Endothelial cell of umbilical vein (primary cell): Measurements from ENCODE around the gene CDH7. TPM values are rescaled to one million over a fixed set of nuclear protein-coding genes. Genes with fewer than 3 reads are reported as not detected.

Experiments
- BruUV-seq: library from RNA; stranded (reverse); fragments of 400-500 nt; replicated peaks from 2 replicates; lab custom pipeline; 2021; lab: Mats Ljungman, UMichigan
- CTCF ChIA-PET: fragments of 300-600, 350-600 bp; sonication (Branson Sonifier 250); formaldehyde crosslinking; loops from one replicate; lab custom pipeline; 2021; ENCODE audit warnings: antibody characterized with exemption, inconsistent platforms; lab: Charles Lee
- POLR2A ChIA-PET: fragments of 300-600, 350-600 bp; sonication (Branson Sonifier 250); formaldehyde crosslinking; loops from one replicate; lab custom pipeline; 2021; ENCODE audit warnings: antibody characterized with exemption, inconsistent platforms; lab: Charles Lee
- DNase-seq: peaks from one replicate; pipeline ENCODE4 v3.0.0-alpha.2; 2011; ENCODE audit warnings: low read depth, low spot score
- FAIRE-seq: peaks from 2 replicates; lab custom pipeline; 2011; peaks lifted over from hg19 to GRCh38; lab: Jason Lieb, UNC
- H2AFZ ChIP-seq: 2 replicates; pipeline ENCODE4 v1.6.0; 2012; ENCODE audit warnings: low read depth, low read length, control low read depth, inconsistent platforms
- H3K27ac ChIP-seq: 2 replicates; pipeline ENCODE4 v1.5.1; 2011; ENCODE audit warnings: low read depth, mild to moderate bottlenecking, control low read depth, low read length, moderate library complexity; ENCODE audit not compliant: insufficient read depth
- H3K27me3 ChIP-seq, 2 experiments: 2 replicates each; pipeline versions ENCODE4 v1.6.0 to v1.6.1; 2011; ENCODE audit warnings: low read length in 2 of 2, mixed read lengths in 1 of 2; ENCODE audit not compliant: control insufficient read depth in 2 of 2, insufficient read depth in 2 of 2
- H3K36me3 ChIP-seq, 2 experiments: 2 replicates in 1 of 2; 3 replicates in 1 of 2; pipeline ENCODE4 v1.5.1; 2011; ENCODE audit warnings: low read length in 2 of 2, mild to moderate bottlenecking in 1 of 2, moderate library complexity in 1 of 2; ENCODE audit not compliant: control insufficient read depth in 2 of 2, insufficient read depth in 2 of 2; ENCODE audit errors: extremely low read depth in 1 of 2
- H3K4me1 ChIP-seq: 3 replicates; pipeline ENCODE4 v1.5.1; 2011; ENCODE audit warnings: mild to moderate bottlenecking, low read length; ENCODE audit not compliant: control insufficient read depth, insufficient read depth; ENCODE audit errors: extremely low read depth
- H3K4me2 ChIP-seq: 2 replicates; pipeline ENCODE4 v1.6.1; 2011; ENCODE audit warnings: low read length, control low read depth, mixed read lengths; ENCODE audit not compliant: insufficient read depth
- H3K4me3 ChIP-seq, 3 experiments: fragments of 200-600 bp in 1 of 3; sonication (generic), shearing (Covaris generic) in 1 of 3; replicated peaks in 1 of 3; 2 replicates each; pipeline ENCODE4 v1.5.1; 2011 to 2016; ENCODE audit warnings: control low read depth in 3 of 3, low read length in 3 of 3, mild to moderate bottlenecking in 2 of 3, inconsistent platforms in 1 of 3, low read depth in 1 of 3, moderate library complexity in 1 of 3; ENCODE audit not compliant: insufficient read depth in 1 of 3
- H3K79me2 ChIP-seq: 2 replicates; pipeline ENCODE4 v1.6.0; 2012; ENCODE audit warnings: low read length, inconsistent platforms; ENCODE audit not compliant: control insufficient read depth, insufficient read depth
- H3K9ac ChIP-seq: replicated peaks from 2 replicates; pipeline ENCODE3; 2011; ENCODE audit warnings: low read length, control low read depth; ENCODE audit not compliant: insufficient read depth; ENCODE audit errors: extremely low read depth
- H3K9me1 ChIP-seq: replicated peaks from 3 replicates; pipeline ENCODE4 v1.6.0; 2011; ENCODE audit warnings: mild to moderate bottlenecking, low read length; ENCODE audit not compliant: control insufficient read depth, insufficient read depth; ENCODE audit errors: extremely low read depth
- H3K9me3 ChIP-seq: replicated peaks from 2 replicates; pipeline ENCODE4 v1.5.1; 2012; ENCODE audit warnings: low read length, inconsistent platforms; ENCODE audit not compliant: control insufficient read depth, insufficient read depth
- H4K20me1 ChIP-seq: replicated peaks from 2 replicates; pipeline ENCODE3; 2011; ENCODE audit warnings: mild to moderate bottlenecking, low read length; ENCODE audit not compliant: control insufficient read depth, insufficient read depth; ENCODE audit errors: extremely low read depth
- EZH2 ChIP-seq: IDR thresholded peaks from 2 replicates; pipeline ENCODE4 v1.6.1; 2012; ENCODE audit warnings: borderline replicate concordance, low read depth, mild to moderate bottlenecking, moderate library complexity, low read length, inconsistent platforms; ENCODE audit not compliant: severe bottlenecking
- FOS ChIP-seq: IDR thresholded peaks from 2 replicates; pipeline ENCODE4 v1.6.1; 2011; ENCODE audit warnings: mild to moderate bottlenecking, low read length, moderate library complexity, borderline replicate concordance; ENCODE audit not compliant: insufficient read depth
- GATA2 ChIP-seq: IDR thresholded peaks from 2 replicates; pipeline ENCODE4 v1.7.0; 2011; ENCODE audit warnings: low read depth, mild to moderate bottlenecking, moderate library complexity, mixed read lengths, low read length; ENCODE audit not compliant: insufficient read length, insufficient read depth
- JUN ChIP-seq: IDR thresholded peaks from 2 replicates; pipeline ENCODE4 v1.6.1; 2011; ENCODE audit warnings: borderline replicate concordance, low read depth; ENCODE audit not compliant: insufficient read length, insufficient read depth
- MYC ChIP-seq: IDR thresholded peaks from one replicate; pipeline ENCODE4 v1.6.1; 2011; ENCODE audit warnings: mild to moderate bottlenecking, low read depth, low read length
- POLR2A ChIP-seq: IDR thresholded peaks from 2 replicates; pipeline ENCODE4 v1.6.1; 2012; ENCODE audit warnings: low read depth, mild to moderate bottlenecking, control low read depth, low read length
- POLR2AphosphoS5 ChIP-seq: IDR thresholded peaks from 2 replicates; pipeline ENCODE4 v1.6.1; 2012; ENCODE audit warnings: low read depth, mild to moderate bottlenecking, control low read depth, low read length, moderate library complexity; ENCODE audit not compliant: insufficient read depth
- dilution Hi-C: fragments of 300-500 bp; cut with MboI; formaldehyde crosslinking; loops from one replicate; pipeline ENCODE4 v1.15.0; 2019; ENCODE audit warnings: low sequenced_read_pairs; ENCODE audit not compliant: extremely low pct_ligation_motif_present
- intact Hi-C: fragments of 100-400 bp; cut with micrococcal nuclease; formaldehyde crosslinking; loops from one replicate; pipeline ENCODE4 v1.10.0; 2022
- polyA plus RNA-seq, 4 experiments: library from polyadenylated mRNA; depleted of rRNA in 3 of 4; stranded (reverse) in 3 of 4; unstranded in 1 of 4; fragments of >200 nt; gene quantifications; 2 replicates each; pipeline versions ENCODE4 v1.2.1 to v1.2.3, GENCODE V29; 2011 to 2012; ENCODE audit warnings: missing spikeins in 1 of 4
- total RNA-seq: library from RNA; stranded (reverse); gene quantifications from 2 replicates; pipeline ENCODE4 v1.2.3, GENCODE V29; 2021
- TF ChIP-seq, protein P1 (sequence below), 2 donors: IDR thresholded peaks; 1 replicate in 1 of 2; 2 replicates in 1 of 2; pipeline ENCODE4 v1.5.1; 2011; ENCODE audit warnings: low read length in 2 of 2, mild to moderate bottlenecking in 2 of 2, moderate library complexity in 2 of 2, control low read depth in 1 of 2, inconsistent platforms in 1 of 2, low read depth in 1 of 2; ENCODE audit not compliant: insufficient read depth in 1 of 2; ENCODE audit errors: extremely low read depth in 1 of 2
- TF ChIP-seq, protein P2 (sequence below): IDR thresholded peaks from 2 replicates; pipeline ENCODE4 v1.6.1; 2011; ENCODE audit not compliant: insufficient read depth, insufficient read length

The CDH7 gene
- total and polyA plus RNA-seq, 2 donors (not counting 3 experiments of a cell fraction or from before 2014, with no cell fraction given) = not detected

DNA sequence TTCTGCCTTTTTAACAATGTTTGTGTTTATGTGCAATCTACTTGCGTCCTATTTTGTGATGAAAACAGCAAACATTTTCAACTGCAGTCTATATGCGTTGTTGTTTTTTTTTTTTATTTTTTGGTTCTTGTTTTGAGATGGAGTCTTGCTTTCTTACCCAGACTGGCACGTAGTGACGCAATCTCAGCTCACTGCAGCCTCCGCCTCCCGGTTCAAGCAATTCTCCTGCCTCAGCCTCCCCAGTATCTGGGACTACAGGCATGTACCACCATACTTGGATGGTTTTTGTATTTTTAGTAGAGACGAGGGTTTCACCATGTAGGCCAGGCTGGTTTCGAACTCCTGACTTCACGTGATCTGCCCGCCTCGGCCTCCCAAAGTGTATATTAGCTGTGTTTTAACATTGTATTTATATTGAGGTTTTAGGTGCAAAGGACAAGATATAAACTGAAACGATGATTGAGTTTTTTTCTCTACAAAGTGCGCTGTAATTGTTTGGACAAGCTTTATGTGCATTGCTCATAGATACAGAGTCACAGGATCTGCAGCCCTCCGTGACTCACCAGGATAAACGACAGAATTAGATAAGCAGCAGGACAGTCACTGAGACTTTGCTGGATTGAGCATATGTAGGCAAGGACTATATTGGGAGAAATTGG, 17.4 kb downstream of the CDH7 start:
- no peak overlapping the region for H3K4me2 ChIP-seq
- no peaks in the 10 kb centered on the region for H3K9me1 ChIP-seq
- ChIA-PET CTCF (no interaction called here), POLR2A (no interaction called here)
- no peak for DNase-seq
- no peak overlapping the region for H3K4me3 ChIP-seq
- no peak for FAIRE-seq
- no peak overlapping the region for H3K27ac ChIP-seq
- H3K36me3 ChIP-seq = no peaks in the 10 kb centered on the region
- intact Hi-C loops = no loop called here
- no peaks in the 10 kb centered on the region for H3K27me3 ChIP-seq
- H3K9ac ChIP-seq = no peak overlapping the region
- H3K4me1 ChIP-seq = no peaks in the 10 kb centered on the region
- BruUV-seq = no TSS peak
- dilution Hi-C loops = no loop called here
- H3K79me2 ChIP-seq = no peaks in the 10 kb centered on the region
- no peaks in the 10 kb centered on the region for H4K20me1 ChIP-seq
- TF ChIP-seq, protein P1, sequence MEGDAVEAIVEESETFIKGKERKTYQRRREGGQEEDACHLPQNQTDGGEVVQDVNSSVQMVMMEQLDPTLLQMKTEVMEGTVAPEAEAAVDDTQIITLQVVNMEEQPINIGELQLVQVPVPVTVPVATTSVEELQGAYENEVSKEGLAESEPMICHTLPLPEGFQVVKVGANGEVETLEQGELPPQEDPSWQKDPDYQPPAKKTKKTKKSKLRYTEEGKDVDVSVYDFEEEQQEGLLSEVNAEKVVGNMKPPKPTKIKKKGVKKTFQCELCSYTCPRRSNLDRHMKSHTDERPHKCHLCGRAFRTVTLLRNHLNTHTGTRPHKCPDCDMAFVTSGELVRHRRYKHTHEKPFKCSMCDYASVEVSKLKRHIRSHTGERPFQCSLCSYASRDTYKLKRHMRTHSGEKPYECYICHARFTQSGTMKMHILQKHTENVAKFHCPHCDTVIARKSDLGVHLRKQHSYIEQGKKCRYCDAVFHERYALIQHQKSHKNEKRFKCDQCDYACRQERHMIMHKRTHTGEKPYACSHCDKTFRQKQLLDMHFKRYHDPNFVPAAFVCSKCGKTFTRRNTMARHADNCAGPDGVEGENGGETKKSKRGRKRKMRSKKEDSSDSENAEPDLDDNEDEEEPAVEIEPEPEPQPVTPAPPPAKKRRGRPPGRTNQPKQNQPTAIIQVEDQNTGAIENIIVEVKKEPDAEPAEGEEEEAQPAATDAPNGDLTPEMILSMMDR (IDR thresholded peaks at IDR 0.05; ENCODE audit: extremely low read depth in 1 of 2, insufficient read depth in 1 of 2, low read depth in 1 of 2, low read length in 2 of 2) = no peak
- TF ChIP-seq, protein P2, sequence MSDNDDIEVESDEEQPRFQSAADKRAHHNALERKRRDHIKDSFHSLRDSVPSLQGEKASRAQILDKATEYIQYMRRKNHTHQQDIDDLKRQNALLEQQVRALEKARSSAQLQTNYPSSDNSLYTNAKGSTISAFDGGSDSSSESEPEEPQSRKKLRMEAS = no peak
- no peak for TF ChIP-seq POLR2A
- no peak for TF ChIP-seq FOS
- TF ChIP-seq JUN = no peak
- no peak for TF ChIP-seq GATA2
- no peak for TF ChIP-seq EZH2
- no peak for TF ChIP-seq POLR2AphosphoS5
- no peak for TF ChIP-seq MYC
- H2AFZ ChIP-seq = no peak overlapping the region
- no peaks in the 10 kb centered on the region for H3K9me3 ChIP-seq
